Caco-2 (cell line): Measurements from ENCODE around the gene DHFR2. TPM values are rescaled to one million over a fixed set of nuclear protein-coding genes. Genes with fewer than 3 reads are reported as not detected.

Experiments used
- BruUV-seq: library from RNA; stranded (reverse); fragments of 400-500 nt; replicated peaks from 2 replicates; lab custom pipeline; 2021; lab: Mats Ljungman, UMichigan
- CTCF ChIA-PET: fragments of 300-600 bp; sonication (Branson Sonifier 250); formaldehyde crosslinking; loops from one replicate; lab custom pipeline; 2022; ENCODE audit warnings: antibody characterized with exemption; lab: Charles Lee
- POLR2A ChIA-PET: fragments of 300-600 bp; sonication (Branson Sonifier 250); formaldehyde crosslinking; loops from one replicate; lab custom pipeline; 2022; ENCODE audit warnings: antibody characterized with exemption; lab: Charles Lee
- DNase-seq, 2 experiments: peaks; one replicate each; pipeline versions ENCODE4 v3.0.0 to v3.0.0-alpha.2; 2020 to 2022
- H3K27me3 ChIP-seq: replicated peaks from 2 replicates; pipeline ENCODE4 v1.6.0; 2011; ENCODE audit warnings: low read length; ENCODE audit not compliant: control insufficient read depth, insufficient read depth
- H3K36me3 ChIP-seq: 2 replicates; pipeline ENCODE4 v1.5.1; 2011; ENCODE audit warnings: low read length; ENCODE audit not compliant: control insufficient read depth, insufficient read depth
- H3K4me1 ChIP-seq: fragments of 250-450 bp; sonication (Bioruptor Pico); 2 replicates; pipeline ENCODE4 v1.5.1; 2020; ENCODE audit warnings: mild to moderate bottlenecking
- H3K4me3 ChIP-seq: 2 replicates; pipeline ENCODE4 v1.5.1; 2011; ENCODE audit warnings: low read depth, mild to moderate bottlenecking, control low read depth, low read length
- H3K9me3 ChIP-seq: fragments of 250-450 bp; sonication (Bioruptor Pico); 2 replicates; pipeline ENCODE4 v1.5.1; 2020; ENCODE audit warnings: mild to moderate bottlenecking, moderate library complexity
- H3K27ac Mint-ChIP-seq: one replicate; pipeline ENCODE4 v1.8.0; 2022; ENCODE audit warnings: mixed read lengths; ENCODE audit not compliant: unreplicated experiment
- H3K27me3 Mint-ChIP-seq: one replicate; pipeline ENCODE4 v1.8.0; 2022; ENCODE audit warnings: mixed read lengths; ENCODE audit not compliant: insufficient read depth, unreplicated experiment
- H3K36me3 Mint-ChIP-seq: one replicate; pipeline ENCODE4 v1.8.0; 2022; ENCODE audit warnings: mild to moderate bottlenecking, mixed read lengths; ENCODE audit not compliant: insufficient read depth, unreplicated experiment
- H3K4me1 Mint-ChIP-seq: one replicate; pipeline ENCODE4 v1.8.0; 2022; ENCODE audit warnings: low read depth, mixed read lengths; ENCODE audit not compliant: unreplicated experiment
- H3K4me3 Mint-ChIP-seq: one replicate; pipeline ENCODE4 v1.8.0; 2022; ENCODE audit warnings: mild to moderate bottlenecking, moderate library complexity, mixed read lengths; ENCODE audit not compliant: unreplicated experiment
- H3K9me3 Mint-ChIP-seq: one replicate; pipeline ENCODE4 v1.8.0; 2022; ENCODE audit warnings: mixed read lengths; ENCODE audit not compliant: unreplicated experiment
- CTCF ChIP-seq, 2 experiments: fragments of 200-600 bp in 1 of 2; IDR thresholded peaks; 1 replicate in 1 of 2; 2 replicates in 1 of 2; pipeline versions ENCODE4 v1.5.1 to v1.8.0; 2011 to 2022; ENCODE audit warnings: antibody characterized with exemption in 1 of 2, control low read depth in 1 of 2, inconsistent platforms in 1 of 2, low read depth in 1 of 2, low read length in 1 of 2, mild to moderate bottlenecking in 1 of 2, moderate library complexity in 1 of 2; ENCODE audit not compliant: insufficient read depth in 1 of 2, severe bottlenecking in 1 of 2, unreplicated experiment in 1 of 2
- intact Hi-C: fragments of 100-400 bp; cut with micrococcal nuclease; formaldehyde crosslinking; loops from one replicate; pipeline ENCODE4 v1.10.0; 2022; ENCODE audit not compliant: unreplicated experiment
- total RNA-seq: library from RNA; stranded (reverse); gene quantifications from 2 replicates; pipeline ENCODE4 v1.2.3, GENCODE V29; 2022

The DHFR2 gene
- total RNA-seq, 1 experiment from 2014 or later: 3.3 TPM

- Mint-ChIP-seq H3K36me3 (peaks cover 6% of the 10 kb centered on the region), H3K4me1 (no peaks in the 10 kb centered on the region), H3K27me3 (no peaks in the 10 kb centered on the region), H3K27ac (no peak overlapping the region), H3K4me3 (no peak overlapping the region), H3K9me3 (no peaks in the 10 kb centered on the region)
- ChIA-PET CTCF (no interaction called here), POLR2A (no interaction called here)
- intact Hi-C loops: no loop called here
- no peaks in the 10 kb centered on the region for H3K36me3 ChIP-seq
- TF ChIP-seq CTCF (IDR thresholded peaks at IDR 0.05; ENCODE audit: insufficient read depth in 1 of 2, low read depth in 1 of 2, low read length in 1 of 2, severe bottlenecking in 1 of 2, unreplicated experiment in 1 of 2): no peak
- no peaks in the 10 kb centered on the region for H3K9me3 ChIP-seq
- BruUV-seq: no TSS peak
- no peaks in the 10 kb centered on the region for H3K4me1 ChIP-seq
- H3K4me3 ChIP-seq: no peak overlapping the region
- H3K27me3 ChIP-seq: no peaks in the 10 kb centered on the region
- no peak for DNase-seq
These were observed 35.7 kb upstream of the DHFR2 start for GRCh38 chr3:94098452-94098851.

DNA sequence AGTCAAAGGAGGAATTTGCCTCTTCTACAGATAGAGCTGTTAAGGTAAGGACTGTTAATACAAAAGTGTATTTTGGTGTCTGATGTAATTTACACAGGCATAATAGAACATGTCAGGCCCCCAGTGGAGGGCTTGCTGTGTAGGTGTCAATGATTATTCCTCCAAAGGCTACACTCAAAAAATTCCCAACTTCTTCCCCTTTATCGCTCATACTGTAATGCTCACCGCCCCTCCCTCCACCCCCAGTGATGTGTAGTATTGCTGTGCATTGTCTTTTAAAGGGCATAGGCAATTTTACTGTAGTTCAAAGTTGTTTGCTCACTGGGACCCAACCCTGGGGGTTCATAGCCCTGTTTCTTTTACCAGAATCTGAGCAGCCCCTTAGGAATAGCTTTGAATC lies 32.4 kb upstream of the DHFR2 start:
- no TSS peak for BruUV-seq
- no peaks in the 10 kb centered on the region for H3K36me3 ChIP-seq
- no peaks in the 10 kb centered on the region for H3K4me1 ChIP-seq
- H3K27me3 Mint-ChIP-seq: no peaks in the 10 kb centered on the region
- H3K27me3 ChIP-seq: no peaks in the 10 kb centered on the region
- TF ChIP-seq CTCF (IDR thresholded peaks at IDR 0.05; ENCODE audit: insufficient read depth in 1 of 2, low read depth in 1 of 2, low read length in 1 of 2, severe bottlenecking in 1 of 2, unreplicated experiment in 1 of 2): no peak
- H3K9me3 ChIP-seq: no peaks in the 10 kb centered on the region
- H3K36me3 Mint-ChIP-seq: peaks cover 6% of the 10 kb centered on the region
- no peak overlapping the region for H3K4me3 ChIP-seq
- no peaks in the 10 kb centered on the region for H3K9me3 Mint-ChIP-seq
- ChIA-PET POLR2A (no interaction called here), CTCF (no interaction called here)
- H3K27ac Mint-ChIP-seq: no peak overlapping the region
- no peaks in the 10 kb centered on the region for H3K4me1 Mint-ChIP-seq
- DNase-seq: no peak
- intact Hi-C loops: no loop called here
- no peak overlapping the region for H3K4me3 Mint-ChIP-seq

DNA sequence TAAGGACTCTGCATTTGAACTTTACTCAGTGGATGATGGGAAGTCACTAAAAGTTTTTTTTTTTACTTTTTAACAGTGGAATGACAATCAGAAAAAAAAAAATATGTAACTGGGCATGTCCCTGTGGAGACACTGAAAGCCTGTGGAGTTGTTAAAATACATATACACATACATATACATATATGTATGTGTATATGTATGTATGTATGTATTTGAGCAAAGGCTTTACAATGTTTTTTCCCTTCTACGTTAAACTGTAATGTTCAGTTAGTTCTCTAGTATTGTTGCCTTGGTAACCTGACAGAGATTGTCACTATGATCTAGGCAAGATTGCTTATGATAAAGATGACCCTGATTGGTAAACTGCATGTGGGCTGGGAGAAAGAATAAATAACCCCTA lies 30.4 kb upstream of the DHFR2 start:
- H3K4me1 ChIP-seq: no peaks in the 10 kb centered on the region

More for the DNA sequence above, 30.4 kb upstream of the DHFR2 start:
- H3K4me1 Mint-ChIP-seq: no peaks in the 10 kb centered on the region
- peaks cover 6% of the 10 kb centered on the region for H3K36me3 Mint-ChIP-seq
- H3K4me3 Mint-ChIP-seq: no peak overlapping the region
- no peak overlapping the region for H3K27ac Mint-ChIP-seq
- no peak for TF ChIP-seq CTCF (IDR thresholded peaks at IDR 0.05; ENCODE audit: insufficient read depth in 1 of 2, low read depth in 1 of 2, low read length in 1 of 2, severe bottlenecking in 1 of 2, unreplicated experiment in 1 of 2)
- intact Hi-C loops: no loop called here
- POLR2A ChIA-PET: no interaction called here
- no peaks in the 10 kb centered on the region for H3K9me3 Mint-ChIP-seq
- CTCF ChIA-PET: no interaction called here
- no TSS peak for BruUV-seq
- Histone ChIP-seq H3K27me3 (no peaks in the 10 kb centered on the region), H3K4me3 (no peak overlapping the region), H3K36me3 (no peaks in the 10 kb centered on the region; the same call in 1 of the 2 replicates), H3K9me3 (no peaks in the 10 kb centered on the region)
- DNase-seq: no peak
- no peaks in the 10 kb centered on the region for H3K27me3 Mint-ChIP-seq
